ENCODE data around the gene FASTKD1. TPM values are rescaled to one million over a fixed set of nuclear protein-coding genes. Genes with fewer than 3 reads are reported as not detected.

Gene FASTKD1
- polyA plus RNA-seq, 2 of the 4 experiments (the other 2 are of a cell fraction), result 28.1 to 52.9 TPM

Other genes starting within 250 kb of the FASTKD1 start
- 0.04 and 0.20 TPM in 2 replicates for gene LRP2, start 211.3 kb downstream of the FASTKD1 start, polyA plus RNA-seq (2011; rRNA removed)
- gene LRP2, start 211.3 kb downstream of the FASTKD1 start, polyA plus RNA-seq (2017; fragmentation: RNase III; extraction: RNeasy Plus Mini Kit Qiagen cat#74134 plus additional on column Dnase treatment), result 0.01 TPM in 1 of 3 replicates, not detected in the others
- 1.6 and 1.7 TPM in 2 replicates for gene BBS5, start 94.4 kb downstream of the FASTKD1 start, polyA plus RNA-seq (2011; rRNA removed)
- 5.3 to 6.0 TPM (median 5.4 TPM) in 3 replicates for gene BBS5, start 94.4 kb downstream of the FASTKD1 start, polyA plus RNA-seq (2017; fragmentation: RNase III; extraction: RNeasy Plus Mini Kit Qiagen cat#74134 plus additional on column Dnase treatment)
- gene KLHL41, start 64.2 kb downstream of the FASTKD1 start, polyA plus RNA-seq (2011; rRNA removed), result 0.04 and 0.08 TPM in 2 replicates
- 0.05 to 0.12 TPM (median 0.06 TPM) in 3 replicates for gene KLHL41, start 64.2 kb downstream of the FASTKD1 start, polyA plus RNA-seq (2017; fragmentation: RNase III; extraction: RNeasy Plus Mini Kit Qiagen cat#74134 plus additional on column Dnase treatment)
- gene PPIG, start 10.5 kb upstream of the FASTKD1 start, polyA plus RNA-seq (2011; rRNA removed), result 46.4 and 70.8 TPM in 2 replicates
- gene PPIG, start 10.5 kb upstream of the FASTKD1 start, polyA plus RNA-seq (2017; fragmentation: RNase III; extraction: RNeasy Plus Mini Kit Qiagen cat#74134 plus additional on column Dnase treatment), result 57.9 to 61.2 TPM (median 60.5 TPM) in 3 replicates
- gene CFAP210, start 120.5 kb upstream of the FASTKD1 start, polyA plus RNA-seq (2011; rRNA removed), result 0.07 and 0.31 TPM in 2 replicates
- gene CFAP210, start 120.5 kb upstream of the FASTKD1 start, polyA plus RNA-seq (2017; fragmentation: RNase III; extraction: RNeasy Plus Mini Kit Qiagen cat#74134 plus additional on column Dnase treatment), result 0.30 to 0.35 TPM (median 0.34 TPM) in 3 replicates
- 4.0 and 5.1 TPM in 2 replicates for gene PHOSPHO2, start 120.6 kb upstream of the FASTKD1 start, polyA plus RNA-seq (2011; rRNA removed)
- 3.9 to 4.4 TPM (median 4.3 TPM) in 3 replicates for gene PHOSPHO2, start 120.6 kb upstream of the FASTKD1 start, polyA plus RNA-seq (2017; fragmentation: RNase III; extraction: RNeasy Plus Mini Kit Qiagen cat#74134 plus additional on column Dnase treatment)
- 19.6 and 22.9 TPM in 2 replicates for gene KLHL23, start 160.0 kb upstream of the FASTKD1 start, polyA plus RNA-seq (2011; rRNA removed)
- 10.1 to 11.0 TPM (median 10.8 TPM) in 3 replicates for gene KLHL23, start 160.0 kb upstream of the FASTKD1 start, polyA plus RNA-seq (2017; fragmentation: RNase III; extraction: RNeasy Plus Mini Kit Qiagen cat#74134 plus additional on column Dnase treatment)
- gene SSB, start 225.0 kb upstream of the FASTKD1 start, polyA plus RNA-seq (2011; rRNA removed), result 129 and 253 TPM in 2 replicates
- gene SSB, start 225.0 kb upstream of the FASTKD1 start, polyA plus RNA-seq (2017; fragmentation: RNase III; extraction: RNeasy Plus Mini Kit Qiagen cat#74134 plus additional on column Dnase treatment), result 246 to 255 TPM (median 253 TPM) in 3 replicates

Measured in A549 (cell line).